ENCODE measurements around the gene ARHGAP42. TPM values are rescaled to one million over a fixed set of nuclear protein-coding genes. Genes with fewer than 3 reads are reported as not detected.

ARHGAP42 gene
- total and polyA plus RNA-seq, 8 donors = 2.3 to 119 (median 39.3) TPM

DNA sequence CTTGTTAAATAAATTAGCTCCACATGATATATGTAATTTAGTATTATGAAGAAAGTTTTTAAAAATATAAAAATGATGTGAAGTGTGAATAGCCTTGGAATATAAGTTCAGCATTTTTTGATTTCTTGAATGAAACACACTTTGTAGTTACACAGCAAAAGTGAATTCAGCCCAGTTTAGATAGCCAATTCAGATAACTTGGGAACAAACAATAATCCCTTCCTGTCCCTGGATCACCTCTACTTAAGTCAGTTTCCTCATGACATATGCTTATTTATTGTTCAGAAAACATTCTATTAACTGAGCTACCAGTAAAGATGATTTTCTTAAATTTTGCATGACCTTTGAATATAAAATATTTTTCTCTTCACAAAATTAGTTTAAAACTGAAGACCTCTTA lies 335.2 kb downstream of the ARHGAP42 start:
- no peak for DNase-seq
- Histone ChIP-seq H3K36me3 (no peaks in the 10 kb centered on the region), H3K9me3 (no peaks in the 10 kb centered on the region), H3K27ac (no peak overlapping the region), H3K27me3 (no peaks in the 10 kb centered on the region), H3K4me1 (no peaks in the 10 kb centered on the region), H3K4me3 (no peak overlapping the region)
- intact Hi-C loops (cut with DNase I; ENCODE audit: low total_unique reads) = no loop called here
- TF ChIP-seq, protein P1, sequence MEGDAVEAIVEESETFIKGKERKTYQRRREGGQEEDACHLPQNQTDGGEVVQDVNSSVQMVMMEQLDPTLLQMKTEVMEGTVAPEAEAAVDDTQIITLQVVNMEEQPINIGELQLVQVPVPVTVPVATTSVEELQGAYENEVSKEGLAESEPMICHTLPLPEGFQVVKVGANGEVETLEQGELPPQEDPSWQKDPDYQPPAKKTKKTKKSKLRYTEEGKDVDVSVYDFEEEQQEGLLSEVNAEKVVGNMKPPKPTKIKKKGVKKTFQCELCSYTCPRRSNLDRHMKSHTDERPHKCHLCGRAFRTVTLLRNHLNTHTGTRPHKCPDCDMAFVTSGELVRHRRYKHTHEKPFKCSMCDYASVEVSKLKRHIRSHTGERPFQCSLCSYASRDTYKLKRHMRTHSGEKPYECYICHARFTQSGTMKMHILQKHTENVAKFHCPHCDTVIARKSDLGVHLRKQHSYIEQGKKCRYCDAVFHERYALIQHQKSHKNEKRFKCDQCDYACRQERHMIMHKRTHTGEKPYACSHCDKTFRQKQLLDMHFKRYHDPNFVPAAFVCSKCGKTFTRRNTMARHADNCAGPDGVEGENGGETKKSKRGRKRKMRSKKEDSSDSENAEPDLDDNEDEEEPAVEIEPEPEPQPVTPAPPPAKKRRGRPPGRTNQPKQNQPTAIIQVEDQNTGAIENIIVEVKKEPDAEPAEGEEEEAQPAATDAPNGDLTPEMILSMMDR (IDR thresholded peaks at IDR 0.05) = no peak

DNA sequence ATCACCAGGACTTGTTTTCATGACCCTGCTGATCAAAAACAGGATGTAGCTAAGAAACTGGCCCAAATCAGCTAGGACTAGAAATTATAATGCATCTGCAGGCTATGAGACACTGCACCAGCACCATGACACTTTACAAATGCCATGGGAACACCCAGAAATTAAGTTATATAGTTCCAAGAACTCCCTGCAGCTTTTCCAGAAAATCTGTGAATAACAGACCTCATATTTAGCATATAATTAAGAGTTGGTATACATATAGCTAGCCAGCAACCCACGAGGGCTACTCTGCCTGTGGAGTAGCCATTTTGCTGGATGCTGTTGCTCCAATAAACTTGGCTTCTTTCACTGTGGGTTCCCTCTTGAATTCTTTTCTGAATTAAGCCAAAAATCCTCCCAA lies 341.6 kb downstream of the ARHGAP42 start:
- WGBS, 5 donors = 19 to 55% (median 41%) methylated on average over 1 of the region's 1 CpG
- Histone ChIP-seq H3K9me3 (no peaks in the 10 kb centered on the region), H3K27me3 (no peaks in the 10 kb centered on the region), H3K36me3 (no peaks in the 10 kb centered on the region), H3K27ac (no peak overlapping the region), H3K4me1 (no peaks in the 10 kb centered on the region), H3K4me3 (no peak overlapping the region)
- intact Hi-C loops (cut with DNase I; ENCODE audit: low total_unique reads) = no loop called here
- no peak for DNase-seq
- TF ChIP-seq EP300 (IDR thresholded peaks at IDR 0.05) (no peak), POLR2AphosphoS5 (IDR thresholded peaks at IDR 0.05) (no peak), POLR2A (IDR thresholded peaks at IDR 0.05) (no peak)
- TF ChIP-seq, protein P1 (IDR thresholded peaks at IDR 0.05) = no peak

DNA sequence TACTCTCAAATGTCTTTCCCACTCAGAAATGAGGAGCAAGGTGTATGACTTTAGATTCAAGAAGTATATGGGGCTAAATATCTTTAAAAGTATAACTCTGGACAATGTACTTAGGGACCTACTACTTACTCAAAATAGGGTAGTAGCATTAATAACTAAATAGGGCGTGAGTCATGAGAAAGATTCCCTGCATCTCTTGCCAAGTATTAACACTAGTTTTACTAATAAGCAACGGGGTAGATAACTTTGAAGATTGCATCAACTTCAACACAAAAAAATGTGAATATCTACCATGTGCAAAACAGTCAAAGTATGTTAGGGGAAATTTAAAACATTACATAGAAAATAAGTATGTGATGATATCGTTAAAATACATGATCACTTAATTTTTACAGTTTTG lies 342.9 kb downstream of the ARHGAP42 start:
- intact Hi-C loops (cut with DNase I; ENCODE audit: low total_unique reads) = no loop called here
- Histone ChIP-seq H3K27me3 (no peaks in the 10 kb centered on the region), H3K4me1 (no peaks in the 10 kb centered on the region), H3K36me3 (no peaks in the 10 kb centered on the region), H3K27ac (no peak overlapping the region), H3K4me3 (no peak overlapping the region), H3K9me3 (no peaks in the 10 kb centered on the region)
- TF ChIP-seq POLR2A (IDR thresholded peaks at IDR 0.05) = no peak
- TF ChIP-seq, protein P1 (IDR thresholded peaks at IDR 0.05) = no peak
- TF ChIP-seq POLR2AphosphoS5 (IDR thresholded peaks at IDR 0.05) = no peak
- TF ChIP-seq EP300 (IDR thresholded peaks at IDR 0.05) = no peak
- no peak for DNase-seq
- 55 to 77% (median 75%) methylated on average over 3 of the region's 3 CpGs for WGBS, 5 donors

DNA sequence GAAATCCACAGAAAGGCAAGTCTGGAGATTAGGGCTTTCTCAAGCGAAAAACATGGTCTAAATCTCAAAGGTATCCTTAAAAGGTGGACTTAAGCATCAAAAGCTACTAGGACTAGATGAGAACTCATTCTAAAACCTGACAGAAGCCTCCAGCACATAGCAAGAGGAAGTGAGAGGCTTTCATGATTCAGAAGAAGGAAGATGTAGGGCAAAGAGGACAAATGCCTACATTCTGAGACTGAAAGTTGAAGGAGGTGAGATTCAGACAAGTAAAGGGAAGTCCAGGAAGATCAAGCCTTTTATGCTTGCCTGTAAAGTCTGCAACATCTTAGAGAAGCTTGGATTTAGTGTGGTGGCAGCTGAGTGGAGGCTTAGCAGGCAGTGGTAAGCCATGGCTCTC lies 343.6 kb downstream of the ARHGAP42 start:
- Histone ChIP-seq H3K27ac (no peak overlapping the region), H3K4me3 (no peak overlapping the region), H3K27me3 (no peaks in the 10 kb centered on the region), H3K9me3 (no peaks in the 10 kb centered on the region), H3K36me3 (no peaks in the 10 kb centered on the region), H3K4me1 (no peaks in the 10 kb centered on the region)
- WGBS, 5 donors = 68 to 81% (median 75%) methylated on average over 1 of the region's 1 CpG
- DNase-seq = no peak
- intact Hi-C loops (cut with DNase I; ENCODE audit: low total_unique reads) = no loop called here
- TF ChIP-seq POLR2AphosphoS5 (IDR thresholded peaks at IDR 0.05) = no peak
- TF ChIP-seq, protein P1 (IDR thresholded peaks at IDR 0.05) = no peak
- no peak for TF ChIP-seq POLR2A (IDR thresholded peaks at IDR 0.05)
- no peak for TF ChIP-seq EP300 (IDR thresholded peaks at IDR 0.05)

DNA sequence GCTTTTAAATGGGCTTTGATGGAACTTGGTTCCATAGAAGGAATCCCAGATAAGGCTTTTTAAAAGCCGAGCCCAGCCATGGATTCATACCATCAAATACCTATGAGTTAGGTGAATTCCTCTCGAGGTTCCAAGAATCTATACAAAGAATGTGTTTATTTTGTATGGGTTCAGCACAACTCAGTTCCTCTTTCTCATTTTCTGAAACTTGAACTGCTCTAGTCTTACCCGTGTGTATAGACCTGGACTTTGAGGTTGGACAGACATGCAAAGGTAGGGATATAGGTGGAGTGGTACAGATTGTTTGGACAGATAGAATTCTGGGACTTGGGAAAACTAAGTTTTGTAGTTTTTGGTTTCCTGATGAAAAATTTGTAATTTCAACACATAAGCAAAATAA lies 344.6 kb downstream of the ARHGAP42 start:
- intact Hi-C loops (cut with DNase I; ENCODE audit: low total_unique reads) = no loop called here
- no peak overlapping the region for H3K4me3 ChIP-seq
- H3K27me3 ChIP-seq = no peaks in the 10 kb centered on the region
- no peak for DNase-seq
- WGBS, 5 donors = 76 to 87% (median 80%) methylated on average over 3 of the region's 3 CpGs
- no peaks in the 10 kb centered on the region for H3K9me3 ChIP-seq
- H3K4me1 ChIP-seq = no peaks in the 10 kb centered on the region
- TF ChIP-seq POLR2AphosphoS5 (IDR thresholded peaks at IDR 0.05) (no peak), POLR2A (IDR thresholded peaks at IDR 0.05) (no peak), EP300 (IDR thresholded peaks at IDR 0.05) (no peak)
- TF ChIP-seq, protein P1 (IDR thresholded peaks at IDR 0.05) = no peak
- no peak overlapping the region for H3K27ac ChIP-seq
- no peaks in the 10 kb centered on the region for H3K36me3 ChIP-seq

All from stomach (tissue), 9 donors.